NCI-H1417 treated with DMSO at 0.1 percent for 48 hours (cell line): Measurements from ENCODE around the gene RGS14.

Experiments used
- DNase-seq: peaks from one replicate; lab custom pipeline; 2025; lab: John Stamatoyannopoulos, UW

RGS14 gene

DNA sequence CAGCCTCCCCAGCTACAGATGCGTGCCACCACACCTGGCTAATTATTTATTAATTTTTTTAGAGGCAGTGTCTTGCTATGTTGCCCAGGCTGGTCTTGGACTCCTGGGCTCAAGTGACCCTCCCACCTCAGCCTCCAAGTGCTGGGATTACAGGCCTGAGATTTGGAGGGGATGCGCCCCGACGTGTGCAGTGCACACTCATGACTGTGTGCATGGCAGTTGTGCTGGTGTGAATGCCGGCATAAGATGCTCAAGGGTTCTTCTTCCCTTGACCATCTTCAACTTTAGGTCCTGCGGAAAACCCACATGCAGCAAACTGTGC lies 23.0 kb downstream of the RGS14 start:
- DNase-seq: no peak

GRCh38 chr5:177382423-177383029 lies 24.8 kb downstream of the RGS14 start:
- DNase-seq: no peak

DNA sequence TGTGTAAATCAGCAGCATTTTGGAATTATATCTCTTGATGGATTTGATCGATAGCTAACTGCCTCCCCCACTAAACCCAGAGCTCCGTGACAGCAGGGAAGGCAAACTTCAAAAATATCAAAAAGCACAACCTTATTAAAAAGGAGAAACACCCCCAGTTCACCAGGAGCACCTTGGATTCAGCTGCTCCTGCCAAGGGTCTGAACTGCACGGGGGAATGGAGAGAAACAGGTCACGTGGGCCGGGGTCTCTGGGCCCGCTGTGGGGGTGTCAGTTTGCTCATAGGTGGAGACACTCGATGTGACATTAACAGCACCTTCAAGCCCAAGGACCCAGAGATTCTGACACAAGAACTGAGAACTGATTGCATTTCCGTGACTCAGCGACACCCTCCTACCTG lies 25.5 kb downstream of the RGS14 start:
- DNase-seq: no peak

- DNase-seq: no peak
Measured at GRCh38 chr5:177384134-177384533, 26.4 kb downstream of the RGS14 start, which contains the start of gene SLC34A1. Gene SLC34A1, plus strand, starts transcription at chr5:177384434. Its CDS starts 1,308 bp downstream, at chr5:177385742.

GRCh38 chr5:177385720-177386119 lies 28.0 kb downstream of the RGS14 start:
- no peak for DNase-seq

DNA sequence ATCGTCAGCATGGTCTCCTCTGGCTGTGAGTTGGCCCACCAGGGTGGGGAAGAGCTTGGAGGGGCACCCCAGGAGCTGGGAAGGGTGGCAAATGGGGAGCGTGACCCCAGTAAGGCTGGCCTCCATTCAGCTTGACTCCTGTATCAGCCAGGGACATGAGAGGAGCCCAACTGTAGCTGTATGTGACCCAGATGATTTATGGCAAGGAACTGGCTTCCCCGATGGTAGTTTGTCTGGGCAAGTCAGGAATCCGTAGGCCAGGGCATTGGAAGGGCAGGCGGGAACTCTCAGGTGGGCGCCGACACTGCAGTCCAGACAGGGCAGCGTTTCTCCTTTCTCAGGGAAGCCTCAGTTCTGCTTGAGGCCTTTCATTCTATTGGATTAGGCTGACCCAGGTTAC lies 28.8 kb downstream of the RGS14 start:
- DNase-seq: no peak

GRCh38 chr5:177387405-177387804 lies 29.7 kb downstream of the RGS14 start:
- no peak for DNase-seq

DNA sequence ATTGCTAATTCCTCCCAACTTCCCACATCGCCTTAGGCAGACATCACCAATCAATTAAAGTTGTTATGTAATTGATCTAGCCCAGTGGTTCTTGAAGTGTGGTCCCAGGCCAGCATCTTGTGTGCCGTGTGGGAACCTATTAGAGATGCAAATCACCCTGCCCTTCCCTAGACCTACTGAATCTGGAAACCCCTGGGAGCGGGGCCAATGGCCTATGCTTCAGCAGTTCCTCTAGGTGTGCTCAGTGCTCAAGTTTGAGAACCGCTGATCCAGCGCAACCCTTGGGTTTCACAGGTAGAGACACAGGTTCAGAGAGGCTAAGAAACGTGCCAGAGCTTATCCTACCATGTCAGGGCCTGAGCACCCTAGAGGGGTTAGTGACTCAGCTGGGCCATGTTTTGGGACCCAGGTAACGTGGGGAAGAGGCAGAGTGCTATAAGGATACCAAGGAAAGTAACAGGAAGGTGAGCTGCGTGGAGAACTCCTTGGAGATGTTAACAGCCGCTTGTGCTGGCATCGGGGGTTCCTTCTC lies 30.9 kb downstream of the RGS14 start:
- DNase-seq: no peak

DNA sequence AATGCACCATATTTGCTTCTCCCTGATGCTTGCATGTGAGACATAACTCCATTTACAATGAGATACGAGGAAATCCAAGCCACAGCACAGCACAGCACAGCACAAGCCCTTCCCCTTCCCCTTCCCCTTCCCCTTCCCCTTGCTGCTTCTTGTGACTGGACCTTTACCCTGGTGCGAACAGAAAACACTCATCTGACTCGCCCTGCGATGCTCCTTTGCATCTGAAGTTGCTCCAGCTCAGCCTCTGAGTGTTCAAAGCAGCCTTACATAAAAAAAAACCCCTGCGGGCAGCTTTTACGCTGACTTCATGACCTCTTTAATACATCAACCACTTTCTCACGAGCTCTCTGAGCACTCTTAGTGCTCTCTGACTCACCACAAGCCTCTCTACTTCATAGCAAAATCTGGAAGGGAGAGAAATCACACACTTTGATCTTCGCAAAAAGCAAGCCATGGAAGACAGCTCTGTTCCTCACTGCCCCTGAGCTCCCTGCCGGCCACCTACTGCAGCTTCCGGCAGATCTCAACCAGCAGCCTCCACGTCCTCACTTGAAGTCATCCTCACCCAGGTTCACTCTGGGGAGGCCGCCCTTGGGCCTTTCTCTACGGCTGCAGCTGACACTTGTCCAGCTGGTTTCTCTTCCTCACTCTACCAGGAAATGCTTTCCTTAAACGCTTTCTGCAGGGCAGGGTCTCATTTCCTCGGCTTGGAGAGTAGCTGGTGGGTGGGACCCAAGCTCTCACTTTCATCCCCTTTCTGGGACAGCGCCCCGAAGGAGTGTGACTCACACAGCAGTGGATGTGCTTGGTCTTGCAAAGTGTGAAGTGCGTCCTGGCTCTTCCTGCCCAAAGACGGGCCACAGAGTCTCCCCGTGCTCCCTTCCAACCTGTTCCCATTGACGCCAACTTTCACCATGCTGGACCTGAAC lies 31.8 kb downstream of the RGS14 start:
- no peak for DNase-seq

DNA sequence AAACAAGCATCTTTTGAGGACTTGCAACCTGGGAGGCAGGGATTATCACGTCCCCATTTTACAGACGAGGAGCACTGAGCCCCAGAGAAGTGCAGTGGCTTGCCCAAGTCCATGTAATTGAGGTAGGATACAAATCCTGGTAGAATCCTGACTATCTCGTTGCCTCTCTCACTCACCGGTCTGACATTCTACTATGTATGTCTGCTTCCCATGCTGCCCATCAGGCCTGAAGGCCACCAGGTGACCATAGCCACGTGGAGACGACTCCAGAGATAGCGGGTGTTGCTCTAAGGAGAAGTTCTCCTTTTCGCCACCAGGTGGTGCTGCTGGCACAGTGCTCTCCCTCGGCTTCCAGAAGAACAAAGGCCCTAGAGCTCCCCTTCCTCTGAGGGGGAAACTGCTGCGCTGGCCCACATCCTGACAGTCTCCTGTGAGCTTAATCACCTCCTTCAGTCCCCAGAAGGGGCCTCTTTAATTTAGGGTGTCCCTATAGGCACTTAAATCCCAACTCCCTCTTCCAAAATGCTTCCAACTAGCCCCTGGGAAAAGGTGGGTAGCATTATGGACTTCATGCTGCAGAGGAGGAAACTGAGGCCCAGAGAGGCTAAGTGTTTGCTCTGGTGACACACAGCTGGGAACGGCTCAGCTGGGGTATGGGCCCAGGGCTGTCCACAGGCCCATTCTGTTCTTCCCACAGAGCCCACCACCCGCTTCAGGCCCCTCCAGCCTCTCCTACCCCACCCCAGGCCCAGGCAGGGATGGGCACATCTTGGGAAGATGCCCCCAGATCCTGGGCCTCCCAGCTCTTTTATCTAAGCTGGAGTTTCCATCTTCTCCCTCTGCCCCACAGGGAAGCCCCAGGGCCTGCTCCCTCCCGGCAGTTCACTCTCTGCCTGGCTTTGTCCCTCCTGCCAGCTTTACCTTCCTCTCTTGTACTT lies 32.9 kb downstream of the RGS14 start:
- DNase-seq: peak; percentile 27

- DNase-seq: no peak
Measured at GRCh38 chr5:177392765-177393164, 35.0 kb downstream of the RGS14 start.

DNA sequence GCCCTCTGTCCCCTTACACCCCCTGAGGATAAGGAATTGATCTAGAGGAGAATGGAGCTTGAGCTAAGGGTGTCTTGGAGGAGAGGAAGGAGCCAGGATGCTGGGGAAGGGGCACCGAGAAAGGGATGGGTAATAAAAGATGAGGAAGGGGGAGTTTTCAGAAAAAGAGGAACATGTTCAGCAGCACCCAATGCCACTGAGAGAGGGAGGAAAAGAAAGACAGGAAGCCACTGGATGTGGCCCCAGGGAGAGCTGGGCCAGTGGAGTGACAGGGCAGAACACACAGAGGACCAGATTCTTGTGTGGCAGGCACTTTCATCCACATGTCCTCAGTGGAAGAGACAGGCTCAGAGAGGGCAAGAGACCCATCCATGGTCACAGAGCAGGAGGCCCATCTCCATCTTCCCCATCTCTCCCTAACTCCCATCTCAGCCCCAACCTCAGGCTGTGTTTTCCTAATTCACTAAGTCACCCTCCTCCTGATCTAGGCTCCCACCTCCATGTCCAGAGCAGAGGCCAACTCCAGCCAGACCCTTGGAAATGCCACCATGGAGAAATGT lies 35.6 kb downstream of the RGS14 start:
- DNase-seq: no peak

- DNase-seq: no peak
Measured at GRCh38 chr5:177393990-177394389, 36.3 kb downstream of the RGS14 start.

DNA sequence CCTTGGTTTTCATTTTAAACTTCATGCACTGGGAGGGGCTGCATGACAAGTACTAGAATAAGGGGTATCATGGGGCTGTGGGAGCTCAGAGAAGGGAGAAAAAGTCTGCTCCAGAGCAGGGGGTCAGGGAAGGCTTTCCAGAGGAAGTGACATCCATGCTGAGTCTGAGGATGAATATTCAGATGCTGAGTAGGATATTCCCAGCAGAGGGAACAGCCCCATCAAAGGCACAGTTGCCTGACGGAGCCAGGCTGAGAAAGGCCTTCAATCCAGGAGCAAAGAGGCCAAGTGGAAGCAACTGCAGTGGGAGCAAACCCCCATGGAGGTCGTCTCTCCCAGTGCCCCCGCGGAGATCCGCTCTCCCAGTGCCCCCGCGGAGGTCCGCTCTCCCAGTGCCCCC lies 38.4 kb downstream of the RGS14 start:
- DNase-seq: no peak

DNA sequence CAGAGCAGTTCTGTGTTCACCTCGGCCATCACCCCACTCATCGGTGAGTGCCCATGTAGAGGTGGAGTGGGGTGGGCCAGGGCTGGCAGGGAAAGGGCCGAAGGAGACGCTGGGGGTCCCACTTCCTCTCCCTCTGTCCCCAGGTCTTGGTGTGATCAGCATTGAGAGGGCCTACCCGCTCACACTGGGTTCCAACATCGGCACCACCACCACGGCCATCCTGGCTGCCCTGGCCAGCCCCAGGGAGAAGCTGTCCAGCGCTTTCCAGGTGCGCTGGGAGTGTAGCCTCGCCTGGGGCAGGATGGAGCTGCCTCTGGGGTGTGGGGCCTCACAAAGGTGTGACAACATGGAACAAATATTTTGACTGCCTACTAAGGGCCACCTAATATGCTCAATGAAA lies 39.1 kb downstream of the RGS14 start:
- no peak for DNase-seq

- DNase-seq: no peak
Measured at GRCh38 chr5:177397875-177398390, 40.2 kb downstream of the RGS14 start.

GRCh38 chr5:177399997-177400868 lies 42.5 kb downstream of the RGS14 start, which contains the start of gene PFN3:
Gene PFN3, minus strand, starts transcription at chr5:177400661. Its CDS starts 85 bp downstream, at chr5:177400576.
- no peak for DNase-seq

DNA sequence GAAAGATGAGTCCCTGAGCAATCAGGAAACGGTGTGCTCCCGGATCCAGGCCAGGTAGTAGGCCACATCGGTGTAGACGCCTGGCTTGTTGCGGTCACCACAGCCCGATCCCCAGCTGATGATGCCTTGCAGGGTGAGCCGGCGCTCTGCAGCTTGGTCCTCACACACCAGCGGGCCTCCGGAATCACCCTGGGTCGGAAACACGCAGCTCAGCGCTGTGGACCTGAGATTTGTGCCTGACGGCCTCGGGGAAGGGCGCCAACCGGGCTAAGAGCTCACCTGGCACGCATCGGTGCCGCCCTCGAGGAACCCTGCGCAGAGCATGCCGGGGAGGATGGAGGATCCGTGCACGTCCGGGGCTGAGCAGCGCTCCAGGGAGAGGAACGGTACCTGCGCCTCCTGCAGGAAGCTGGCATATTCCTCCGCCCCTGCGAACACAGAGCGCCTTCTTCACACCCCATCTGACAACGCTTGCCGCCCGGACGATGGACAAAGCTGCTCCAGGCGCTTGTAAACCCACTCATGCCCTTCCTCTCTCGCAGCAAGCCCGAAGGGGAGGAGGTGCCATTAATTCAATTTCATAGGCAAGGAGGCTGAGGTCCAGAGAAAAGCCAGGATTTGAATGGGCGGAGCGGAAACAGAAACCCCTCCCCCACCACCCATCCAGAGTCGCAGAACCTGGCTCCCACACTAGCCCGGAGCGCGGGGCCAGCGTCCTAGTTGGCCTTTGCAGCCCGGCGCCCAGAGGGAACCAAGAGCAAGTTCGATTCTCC lies 44.7 kb downstream of the RGS14 start:
- DNase-seq: no peak

DNA sequence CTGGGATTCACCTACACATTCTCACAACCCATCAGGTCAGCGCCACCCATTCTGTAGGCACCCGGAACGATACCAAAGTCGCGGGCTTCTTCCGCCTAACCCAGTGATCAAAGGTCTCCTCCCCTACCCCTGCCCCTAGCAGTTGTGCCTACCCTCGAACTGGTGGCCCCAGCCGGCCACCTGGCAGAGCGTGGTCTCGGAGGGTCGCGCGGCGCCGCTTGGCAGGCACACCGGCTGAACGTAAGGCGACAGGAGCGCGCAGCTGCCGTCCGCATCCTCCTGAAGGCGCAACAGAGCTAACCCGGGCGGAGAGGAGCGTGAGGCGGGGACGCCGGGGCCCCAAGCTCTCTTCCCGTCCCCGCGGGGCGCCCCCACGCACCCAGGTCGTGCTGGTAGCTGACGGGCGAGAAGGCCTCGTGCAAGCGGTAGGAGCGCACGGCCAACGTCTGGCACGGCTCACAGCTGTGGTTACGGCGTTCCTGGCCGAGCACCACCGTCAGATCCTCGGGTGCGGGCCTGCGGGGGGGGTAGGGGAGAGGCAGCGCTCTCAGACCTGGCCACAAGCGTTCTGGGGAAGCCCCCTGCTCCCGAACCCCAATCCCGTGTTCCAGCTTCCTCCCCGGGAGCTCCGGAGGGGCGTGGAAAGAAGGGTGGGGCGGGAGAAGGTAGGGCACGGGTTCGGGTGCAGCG lies 45.5 kb downstream of the RGS14 start:
- no peak for DNase-seq
